DMS 273 (cell line): ENCODE results near the gene HTT.
A peak's percentile ranks its signal among the peaks of the same experiment; 100 is the strongest.

Experiments
- DNase-seq: peaks from one replicate; lab custom pipeline; 2025; ENCODE audit not compliant: unreplicated experiment; lab: John Stamatoyannopoulos, UW

HTT gene

GRCh38 chr4:3261411-3262207 lies 187.1 kb downstream of the HTT start:
- no peak for DNase-seq

- no peak for DNase-seq
These were observed 187.9 kb downstream of the HTT start for GRCh38 chr4:3262208-3263052.

GRCh38 chr4:3263053-3263875 lies 188.8 kb downstream of the HTT start:
- no peak for DNase-seq

GRCh38 chr4:3263876-3264193 lies 189.4 kb downstream of the HTT start:
- DNase-seq: no peak

- no peak for DNase-seq
These were observed 191.6 kb downstream of the HTT start for GRCh38 chr4:3266076-3266475.

- DNase-seq: no peak
These were observed 193.3 kb downstream of the HTT start for GRCh38 chr4:3267576-3268394.

GRCh38 chr4:3268395-3269104 lies 194.1 kb downstream of the HTT start:
- DNase-seq: no peak

- no peak for DNase-seq
These were observed 194.8 kb downstream of the HTT start for GRCh38 chr4:3269105-3269927.

GRCh38 chr4:3269991-3270611 lies 195.6 kb downstream of the HTT start:
- DNase-seq: peak; percentile 85

GRCh38 chr4:3271131-3271530 lies 196.7 kb downstream of the HTT start:
- no peak for DNase-seq

- DNase-seq: peak; percentile 45
These were observed 202.5 kb downstream of the HTT start for GRCh38 chr4:3276986-3277385.

- DNase-seq: no peak
These were observed 206.0 kb downstream of the HTT start for GRCh38 chr4:3280466-3280865.

GRCh38 chr4:3283483-3283882 lies 209.0 kb downstream of the HTT start:
- no peak for DNase-seq

- peak; percentile 95 for DNase-seq
These were observed 209.4 kb downstream of the HTT start for GRCh38 chr4:3283916-3284315.

- no peak for DNase-seq
These were observed 210.5 kb downstream of the HTT start for GRCh38 chr4:3284734-3285557.

GRCh38 chr4:3285558-3286334 lies 211.3 kb downstream of the HTT start:
- DNase-seq: no peak
